ENCODE measurements around the gene GPR158.

Gene GPR158

GRCh38 chr10:25392132-25392531 is 217.3 kb downstream of the GPR158 start:
- DNase-seq (ENCODE audit: low read depth in 1 of 2, low spot score in 1 of 2): no peak

GRCh38 chr10:25393621-25394020 is 218.8 kb downstream of the GPR158 start:
- TF ChIP-seq SPI1 (IDR thresholded peaks at IDR 0.05; ENCODE audit: borderline replicate concordance, low read depth): no peak
- no peaks in the 10 kb centered on the region for H3K27me3 ChIP-seq (ENCODE audit: insufficient read depth, poor library complexity, severe bottlenecking)

More at GRCh38 chr10:25392132-25392531, 217.3 kb downstream of the GPR158 start:
- no peaks in the 10 kb centered on the region for H3K27me3 ChIP-seq (ENCODE audit: insufficient read depth, poor library complexity, severe bottlenecking)
- TF ChIP-seq SPI1 (IDR thresholded peaks at IDR 0.05; ENCODE audit: borderline replicate concordance, low read depth) (no peak), GABPA (IDR thresholded peaks at IDR 0.05; ENCODE audit: low read depth) (no peak), REST (IDR thresholded peaks at IDR 0.05; ENCODE audit: insufficient replicate concordance, low read depth) (no peak), CTCF (IDR thresholded peaks at IDR 0.05; ENCODE audit: insufficient read depth, low read length) (no peak), POLR2AphosphoS5 (IDR thresholded peaks at IDR 0.05; ENCODE audit: low read depth) (no peak)
- no peak overlapping the region for H3K4me3 ChIP-seq (replicated peaks; ENCODE audit: insufficient read depth, low read length)
- H3K27ac ChIP-seq (replicated peaks): no peak overlapping the region

GRCh38 chr10:25398680-25399079 is 223.9 kb downstream of the GPR158 start:
- no peak overlapping the region for H3K4me3 ChIP-seq (replicated peaks; ENCODE audit: insufficient read depth, low read length)
- H3K27ac ChIP-seq (replicated peaks): no peak overlapping the region
- no peak for TF ChIP-seq GABPA (IDR thresholded peaks at IDR 0.05; ENCODE audit: low read depth)
- no peak for TF ChIP-seq REST (IDR thresholded peaks at IDR 0.05; ENCODE audit: insufficient replicate concordance, low read depth)
- no peak for TF ChIP-seq CTCF (IDR thresholded peaks at IDR 0.05; ENCODE audit: insufficient read depth, low read length)
- no peak for TF ChIP-seq POLR2AphosphoS5 (IDR thresholded peaks at IDR 0.05; ENCODE audit: low read depth)
- TF ChIP-seq SPI1 (IDR thresholded peaks at IDR 0.05; ENCODE audit: borderline replicate concordance, low read depth): no peak
- DNase-seq (ENCODE audit: low read depth in 1 of 2, low spot score in 1 of 2): no peak
- no peaks in the 10 kb centered on the region for H3K27me3 ChIP-seq (ENCODE audit: insufficient read depth, poor library complexity, severe bottlenecking)

More at GRCh38 chr10:25393621-25394020, 218.8 kb downstream of the GPR158 start:
- no peak for DNase-seq (ENCODE audit: low read depth in 1 of 2, low spot score in 1 of 2)
- H3K4me3 ChIP-seq (replicated peaks; ENCODE audit: insufficient read depth, low read length): no peak overlapping the region
- H3K27ac ChIP-seq (replicated peaks): no peak overlapping the region

GRCh38 chr10:25405871-25406270 is 231.1 kb downstream of the GPR158 start:
- H3K4me3 ChIP-seq (replicated peaks; ENCODE audit: insufficient read depth, low read length): no peak overlapping the region
- TF ChIP-seq CTCF (IDR thresholded peaks at IDR 0.05; ENCODE audit: insufficient read depth, low read length) (no peak), SPI1 (IDR thresholded peaks at IDR 0.05; ENCODE audit: borderline replicate concordance, low read depth) (no peak), GABPA (IDR thresholded peaks at IDR 0.05; ENCODE audit: low read depth) (no peak), POLR2AphosphoS5 (IDR thresholded peaks at IDR 0.05; ENCODE audit: low read depth) (no peak), REST (IDR thresholded peaks at IDR 0.05; ENCODE audit: insufficient replicate concordance, low read depth) (no peak)
- no peaks in the 10 kb centered on the region for H3K27me3 ChIP-seq (ENCODE audit: insufficient read depth, poor library complexity, severe bottlenecking)
- no peak overlapping the region for H3K27ac ChIP-seq (replicated peaks)
- no peak for DNase-seq (ENCODE audit: low read depth in 1 of 2, low spot score in 1 of 2)

Data from HL-60 (cell line).